ENCODE results near the gene GPR39. TPM values are rescaled to one million over a fixed set of nuclear protein-coding genes. Genes with fewer than 3 reads are reported as not detected.

GPR39 gene
- total RNA-seq, 1 experiment from 2014 or later = 0.50 TPM

DNA sequence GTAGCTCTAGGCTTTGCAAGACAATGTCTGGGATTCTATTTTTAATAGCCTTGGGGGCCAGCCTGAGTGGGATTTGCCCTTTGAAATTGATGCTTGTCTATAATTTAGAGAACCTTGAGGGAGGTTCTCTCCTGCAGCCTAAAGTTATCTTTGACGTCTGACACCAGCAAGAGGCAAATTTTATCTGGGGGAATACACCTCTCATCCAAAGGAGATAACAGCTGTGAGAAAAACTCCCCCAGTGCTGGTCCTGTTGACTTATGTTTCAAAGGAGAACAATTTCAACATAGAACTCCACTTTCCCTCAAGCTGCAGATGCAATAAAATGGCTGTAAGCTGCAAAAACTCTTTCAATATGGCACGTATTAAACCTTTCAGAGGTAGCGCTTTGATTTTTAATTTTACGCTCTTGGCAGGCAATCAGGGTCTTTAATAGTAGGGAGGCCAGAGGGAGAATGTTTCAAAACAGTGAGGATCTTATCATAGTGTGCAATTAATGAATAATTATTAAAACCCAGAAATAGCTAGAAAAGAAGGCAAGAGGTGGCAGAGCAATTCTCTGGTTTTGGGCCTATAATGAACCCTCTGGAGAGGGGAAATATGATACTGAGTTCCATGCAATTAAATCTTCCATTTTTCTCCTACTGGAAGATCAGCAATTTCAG lies 191.0 kb downstream of the GPR39 start:
- no peaks in the 10 kb centered on the region for H3K23me2 ChIP-seq (ENCODE audit: insufficient read length, low read depth, low read length, poor library complexity, severe bottlenecking)
- H3K27me3 Mint-ChIP-seq (ENCODE audit: low read depth) = peaks cover 3% of the 10 kb centered on the region
- no peaks in the 10 kb centered on the region for H3K27me3 ChIP-seq (ENCODE audit: insufficient read depth, low read length)
- H3K9me3 ChIP-seq (ENCODE audit: control insufficient read depth, low read depth, low read length) = no peaks in the 10 kb centered on the region
- no peak overlapping the region for H3K4ac ChIP-seq (ENCODE audit: low read depth, low read length)
- H3K56ac ChIP-seq (ENCODE audit: insufficient read length, low read depth, low read length) = no peak overlapping the region
- H4K91ac ChIP-seq (ENCODE audit: insufficient read length, low read depth, low read length) = no peak overlapping the region
- H3K4me1 ChIP-seq (ENCODE audit: insufficient read depth, low read length) = no peaks in the 10 kb centered on the region; the same call in 1 of the 2 replicates
- H4K5ac ChIP-seq (ENCODE audit: insufficient read length, low read depth, low read length) = no peak overlapping the region
- WGBS (ENCODE audit: extremely low coverage, insufficient read length, low lambda C conversion rate) = no CpG with 5 or more reads among the region's 4 CpGs
- H2AK5ac ChIP-seq (ENCODE audit: insufficient read length, low read length) = no peak overlapping the region
- no peak overlapping the region for H2BK12ac ChIP-seq (ENCODE audit: insufficient read length, low read depth, low read length)
- H2AFZ ChIP-seq (ENCODE audit: low read length) = no peak overlapping the region
- no peak overlapping the region for H3K4me2 ChIP-seq (ENCODE audit: insufficient read depth, insufficient read length, low read length)
- H3K14ac ChIP-seq (ENCODE audit: insufficient read depth, low read length) = no peak overlapping the region
- no peak overlapping the region for H3K4me3 Mint-ChIP-seq
- DNase-seq = no peak
- H4K8ac ChIP-seq (replicated peaks; ENCODE audit: insufficient read length, low read depth, low read length) = no peak overlapping the region
- no peak for TF ChIP-seq CTCF (conservative IDR thresholded peaks at IDR 0.05)
- H3K9me3 Mint-ChIP-seq = no peaks in the 10 kb centered on the region
- H2BK5ac ChIP-seq (ENCODE audit: insufficient read length, low read length) = no peak overlapping the region
- peaks cover 18 to 30% of the 10 kb centered on the region in 2 experiments for H3K4me1 Mint-ChIP-seq
- H3K18ac ChIP-seq (ENCODE audit: insufficient read length, low read depth, low read length) = no peak overlapping the region
- H3K79me1 ChIP-seq (ENCODE audit: insufficient read depth, low read depth, low read length, poor library complexity, severe bottlenecking) = no peaks in the 10 kb centered on the region
- H3K9ac ChIP-seq (ENCODE audit: extremely low read depth, insufficient read length, low read length) = no peak overlapping the region
- no peak overlapping the region for H3K27ac Mint-ChIP-seq
- H4K20me1 ChIP-seq (ENCODE audit: control insufficient read depth, insufficient read depth, insufficient read length) = no peaks in the 10 kb centered on the region
- H3K27ac ChIP-seq (ENCODE audit: insufficient read length, low read depth, low read length) = no peak overlapping the region
- H3K79me2 ChIP-seq (ENCODE audit: insufficient read depth, low read length) = no peaks in the 10 kb centered on the region
- no peak overlapping the region for H2BK15ac ChIP-seq (ENCODE audit: low read depth, low read length)
- no peaks in the 10 kb centered on the region; a peak in 1 of 7 replicates for H3K36me3 Mint-ChIP-seq (ENCODE audit: insufficient read depth in 1 of 3, low read depth in 3 of 3)
- H3T11ph ChIP-seq (ENCODE audit: low read length) = no peak overlapping the region
- H2BK120ac ChIP-seq (ENCODE audit: low read depth, low read length, poor library complexity, severe bottlenecking) = no peak overlapping the region
- H3K23ac ChIP-seq (ENCODE audit: insufficient read length, low read depth, low read length) = no peak overlapping the region
- H2BK20ac ChIP-seq (ENCODE audit: low read depth, low read length, poor library complexity, severe bottlenecking) = no peak overlapping the region

Data from H9 (cell line).